Stimulated activated naive CD8-positive, alpha-beta T cell treated with anti-CD3 and anti-CD28 coated beads, Interleukin-15, amount 100 ng/mL, for 72 hours (primary cell): ENCODE measurements around the gene ASB6.
A peak's percentile ranks its signal among the peaks of the same experiment; 100 is the strongest.
"Not testable (repeated sequence)": the region's sequence is repeated elsewhere in the genome, so short reads cannot be mapped to it uniquely, and the experiment has no call there.

Experiments used
- ATAC-seq: fragments of 150-1000 bp; cut with Tn5 transposase; 2 replicates; pipeline ENCODE4 v1.10.0; 2021; ENCODE audit warnings: mild to moderate bottlenecking, moderate library complexity
- DNase-seq, 2 donors: peaks; one replicate each; pipeline ENCODE4 v3.0.0; 2021 to 2022
- H3K27ac Mint-ChIP-seq, 2 donors: one replicate each; pipeline ENCODE4 v1.8.0; 2022; ENCODE audit warnings: mild to moderate bottlenecking in 2 of 2, mixed read lengths in 2 of 2, moderate library complexity in 2 of 2
- H3K27me3 Mint-ChIP-seq: one replicate; pipeline ENCODE4 v1.8.0; 2022; ENCODE audit warnings: mixed read lengths
- H3K4me1 Mint-ChIP-seq: one replicate; pipeline ENCODE4 v1.8.0; 2022; ENCODE audit warnings: mild to moderate bottlenecking, mixed read lengths
- H3K4me3 Mint-ChIP-seq, 2 donors: one replicate each; pipeline ENCODE4 v1.8.0; 2022; ENCODE audit warnings: mild to moderate bottlenecking in 2 of 2, mixed read lengths in 2 of 2, moderate library complexity in 1 of 2
- H3K9me3 Mint-ChIP-seq, 2 donors: one replicate each; pipeline ENCODE4 v1.8.0; 2022; ENCODE audit warnings: mixed read lengths in 2 of 2

The ASB6 gene

DNA sequence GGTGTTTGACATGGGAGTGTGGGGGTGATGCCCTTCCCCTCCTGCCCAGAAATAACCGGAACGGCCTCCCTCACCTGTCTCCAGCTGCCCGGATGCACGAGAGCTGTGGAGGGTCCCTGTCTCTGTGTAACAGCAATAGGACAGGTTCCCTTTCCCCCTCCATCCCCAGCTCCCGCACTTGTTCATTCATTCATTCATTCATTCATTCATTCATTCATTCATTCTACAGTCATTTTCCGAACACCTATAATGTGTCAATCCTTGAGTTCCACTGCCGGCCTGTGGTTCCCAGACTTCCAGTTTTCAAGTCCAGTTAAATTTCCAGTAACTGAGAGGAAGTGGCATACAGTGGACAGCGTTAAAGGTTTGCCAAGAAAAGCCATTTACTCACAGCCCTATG, 30.8 kb upstream of the ASB6 start:
- Mint-ChIP-seq H3K27ac (no peak overlapping the region), H3K9me3 (no peaks in the 10 kb centered on the region), H3K27me3 (peaks cover 58% of the 10 kb centered on the region), H3K4me3 (no peak overlapping the region), H3K4me1 (peaks cover 13% of the 10 kb centered on the region)
- no peak for DNase-seq
- no peak for ATAC-seq

DNA sequence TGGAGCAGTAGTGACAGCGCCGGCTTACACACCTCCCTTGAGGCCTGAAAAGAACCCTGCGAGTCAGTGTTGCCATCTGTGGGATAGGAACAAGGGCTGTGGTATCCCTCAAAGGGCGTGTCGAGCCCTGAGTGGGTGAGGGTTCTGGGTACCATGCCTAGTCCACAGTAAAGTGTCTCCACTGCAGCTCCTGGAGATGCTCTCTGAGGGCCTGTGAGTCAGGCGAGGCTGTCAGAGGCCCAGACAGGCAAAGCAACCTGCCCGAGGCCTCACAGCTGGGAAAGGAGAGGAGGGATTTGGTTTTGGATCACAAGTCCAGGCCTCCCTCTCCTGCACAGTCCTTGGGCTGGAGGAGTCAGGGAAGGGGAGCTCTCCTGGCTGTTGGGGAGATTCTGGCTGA, 29.6 kb upstream of the ASB6 start:
- ATAC-seq (peak; percentile 63), DNase-seq (peak; percentile 15 to 24)
- peaks cover 58% of the 10 kb centered on the region for H3K27me3 Mint-ChIP-seq
- no peak overlapping the region for H3K27ac Mint-ChIP-seq
- H3K9me3 Mint-ChIP-seq, result no peaks in the 10 kb centered on the region
- H3K4me1 Mint-ChIP-seq, result peaks cover 13% of the 10 kb centered on the region
- H3K4me3 Mint-ChIP-seq, result no peak overlapping the region

- H3K27me3 Mint-ChIP-seq, result peaks cover 54% of the 10 kb centered on the region
Measured at GRCh38 chr9:129671065-129671464, 29.1 kb upstream of the ASB6 start.

DNA sequence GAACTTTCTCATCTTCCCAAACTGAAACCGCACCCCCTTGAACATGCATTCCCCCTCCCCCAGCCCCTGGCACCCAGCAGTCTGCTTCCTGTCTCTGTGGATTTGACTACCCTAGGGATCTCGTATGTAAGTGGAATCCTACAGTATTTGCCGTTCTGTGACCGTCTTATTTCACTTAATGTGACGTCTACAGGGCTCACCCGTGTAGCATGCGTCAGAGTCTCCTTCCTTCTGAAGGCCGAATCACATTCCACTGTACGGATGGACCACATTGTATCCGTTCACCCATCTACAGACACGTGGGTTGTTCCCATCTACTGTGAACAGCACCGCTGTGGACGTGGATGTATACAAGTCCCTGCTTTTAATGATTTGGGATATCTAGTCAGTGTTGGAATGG, 28.0 kb upstream of the ASB6 start:
- ATAC-seq (no peak), DNase-seq (no peak)
- Mint-ChIP-seq H3K4me1 (peaks cover 17% of the 10 kb centered on the region), H3K9me3 (no peaks in the 10 kb centered on the region), H3K4me3 (no peak overlapping the region), H3K27me3 (peaks cover 55% of the 10 kb centered on the region), H3K27ac (peak overlapping the region in 1 of 2 donors; percentile 89)

More at GRCh38 chr9:129671065-129671464, 29.1 kb upstream of the ASB6 start:
- H3K9me3 Mint-ChIP-seq, result no peaks in the 10 kb centered on the region
- ATAC-seq, result no peak
- DNase-seq, result no peak
- H3K4me3 Mint-ChIP-seq, result no peak overlapping the region
- no peak overlapping the region for H3K27ac Mint-ChIP-seq
- peaks cover 13% of the 10 kb centered on the region for H3K4me1 Mint-ChIP-seq

DNA sequence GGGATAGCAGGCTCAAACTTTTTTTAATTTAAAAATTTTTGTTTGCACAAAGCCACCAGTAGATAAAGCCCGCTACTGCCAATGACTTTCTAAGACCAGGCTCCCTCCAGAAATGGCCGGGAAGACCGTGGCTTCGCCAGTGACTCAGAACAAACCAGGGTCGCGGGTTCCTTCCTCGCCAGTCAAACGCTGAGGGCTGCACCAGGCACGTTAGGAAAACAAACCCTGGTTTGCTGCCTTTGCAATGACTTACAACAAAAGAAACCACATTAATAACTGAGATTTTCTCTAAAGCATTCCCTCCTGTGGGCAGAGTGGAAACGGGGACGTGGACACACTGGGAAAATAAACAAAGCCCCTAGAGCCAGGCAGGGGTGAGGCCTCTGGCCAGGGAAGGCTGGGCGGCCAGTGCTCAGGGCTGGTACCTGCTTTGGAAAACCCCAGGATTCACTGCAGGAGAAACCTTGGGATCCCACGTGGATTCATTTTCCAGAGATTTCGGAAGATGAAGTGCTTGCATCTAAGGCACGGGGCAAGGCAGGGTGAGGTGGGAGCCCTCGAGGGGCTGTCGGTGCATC, 27.3 kb upstream of the ASB6 start:
- Mint-ChIP-seq H3K27me3 (peaks cover 62% of the 10 kb centered on the region), H3K4me3 (no peak overlapping the region), H3K4me1 (peaks cover 23% of the 10 kb centered on the region), H3K9me3 (no peaks in the 10 kb centered on the region), H3K27ac (no peak overlapping the region)
- ATAC-seq (no peak), DNase-seq (no peak)

DNA sequence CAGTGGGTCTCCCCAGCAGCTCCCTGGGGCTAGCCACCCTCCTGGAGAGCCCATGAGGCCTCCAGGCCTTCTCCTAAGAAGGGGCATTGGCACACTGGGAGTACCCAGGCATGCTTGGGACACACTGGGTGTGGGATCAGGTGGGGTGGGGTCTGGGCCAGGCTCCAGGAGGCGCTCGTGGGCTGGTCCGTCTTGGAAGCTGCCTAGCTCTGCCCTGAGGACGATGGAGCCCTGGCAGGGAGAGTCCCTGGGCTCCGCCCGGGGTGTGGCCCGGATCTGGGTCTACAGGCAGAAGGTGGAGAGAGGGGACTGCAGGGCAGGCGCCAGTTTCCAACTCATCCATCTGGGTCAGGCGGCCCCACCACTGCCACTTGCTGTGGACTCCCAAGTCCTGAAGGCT, 25.9 kb upstream of the ASB6 start:
- no peaks in the 10 kb centered on the region for H3K9me3 Mint-ChIP-seq
- no peak overlapping the region for H3K4me3 Mint-ChIP-seq
- H3K27me3 Mint-ChIP-seq, result peaks cover 50% of the 10 kb centered on the region
- H3K4me1 Mint-ChIP-seq, result peaks cover 23% of the 10 kb centered on the region
- DNase-seq (no peak), ATAC-seq (no peak)
- no peak overlapping the region for H3K27ac Mint-ChIP-seq

GRCh38 chr9:129667378-129667777, 25.4 kb upstream of the ASB6 start:
- no peak for ATAC-seq
- no peak for DNase-seq
- peaks cover 46% of the 10 kb centered on the region for H3K27me3 Mint-ChIP-seq
- H3K4me1 Mint-ChIP-seq, result peaks cover 23% of the 10 kb centered on the region
- H3K4me3 Mint-ChIP-seq, result no peak overlapping the region
- no peaks in the 10 kb centered on the region for H3K9me3 Mint-ChIP-seq
- no peak overlapping the region for H3K27ac Mint-ChIP-seq

DNA sequence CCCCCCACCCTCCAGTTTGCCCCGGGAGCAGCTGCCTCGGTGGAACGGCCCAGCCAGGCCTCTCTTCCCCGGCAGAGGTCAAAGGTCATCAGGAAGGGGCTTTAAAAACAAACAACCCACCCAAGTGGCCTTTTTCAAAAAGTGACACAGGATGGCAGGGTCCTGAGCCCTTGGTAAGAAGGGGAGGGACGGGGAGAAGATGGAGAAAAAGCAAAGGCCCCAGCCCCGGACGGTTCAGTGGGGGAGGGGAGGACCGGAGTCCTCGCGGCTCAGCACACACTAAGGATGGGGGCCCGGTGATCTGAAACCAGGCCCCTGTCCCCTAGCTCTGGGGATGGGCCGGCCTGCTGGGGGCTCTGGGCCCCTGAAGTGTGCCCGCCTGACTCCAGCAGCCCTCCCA, 24.6 kb upstream of the ASB6 start:
- no peaks in the 10 kb centered on the region for H3K9me3 Mint-ChIP-seq
- peaks cover 19% of the 10 kb centered on the region for H3K4me1 Mint-ChIP-seq
- H3K4me3 Mint-ChIP-seq, result no peak overlapping the region
- peaks cover 46% of the 10 kb centered on the region for H3K27me3 Mint-ChIP-seq
- H3K27ac Mint-ChIP-seq, result no peak overlapping the region
- no peak for DNase-seq
- ATAC-seq, result no peak

DNA sequence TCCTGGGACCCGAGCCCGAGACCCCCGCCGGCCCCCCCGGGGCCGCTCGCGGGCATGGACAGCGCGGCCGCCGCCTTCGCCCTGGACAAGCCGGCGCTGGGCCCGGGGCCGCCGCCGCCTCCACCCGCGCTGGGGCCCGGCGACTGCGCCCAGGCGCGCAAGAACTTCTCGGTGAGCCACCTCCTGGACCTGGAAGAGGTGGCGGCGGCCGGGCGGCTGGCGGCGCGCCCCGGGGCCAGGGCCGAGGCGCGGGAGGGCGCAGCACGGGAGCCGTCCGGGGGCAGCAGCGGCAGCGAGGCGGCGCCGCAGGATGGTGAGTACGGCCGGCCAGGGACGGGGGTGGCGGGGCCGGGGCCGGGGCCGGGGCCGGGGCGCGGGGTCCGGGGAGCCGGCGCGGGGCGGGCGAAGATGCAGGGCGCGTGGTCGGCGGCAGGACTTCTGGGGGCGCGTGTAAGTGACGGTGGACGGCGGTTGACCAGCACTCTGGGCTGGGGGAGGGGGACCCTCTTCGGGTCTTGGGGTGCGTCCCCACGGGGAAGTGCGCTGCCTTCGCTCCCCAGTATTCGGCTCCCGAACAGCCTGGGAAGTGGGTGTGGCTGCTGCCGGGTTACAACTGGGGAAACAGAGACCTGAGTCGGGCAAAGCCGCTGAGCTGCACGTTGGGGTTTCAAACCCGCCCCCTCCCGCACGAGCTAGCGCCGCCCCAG, 24.0 kb upstream of the ASB6 start:
- Mint-ChIP-seq H3K9me3 (no peaks in the 10 kb centered on the region), H3K27me3 (peaks cover 49% of the 10 kb centered on the region), H3K4me1 (peaks cover 16% of the 10 kb centered on the region), H3K27ac (no peak overlapping the region), H3K4me3 (peak overlapping the region; percentile 39 to 61)
- DNase-seq, result no peak
- ATAC-seq, result peak; percentile 53

DNA sequence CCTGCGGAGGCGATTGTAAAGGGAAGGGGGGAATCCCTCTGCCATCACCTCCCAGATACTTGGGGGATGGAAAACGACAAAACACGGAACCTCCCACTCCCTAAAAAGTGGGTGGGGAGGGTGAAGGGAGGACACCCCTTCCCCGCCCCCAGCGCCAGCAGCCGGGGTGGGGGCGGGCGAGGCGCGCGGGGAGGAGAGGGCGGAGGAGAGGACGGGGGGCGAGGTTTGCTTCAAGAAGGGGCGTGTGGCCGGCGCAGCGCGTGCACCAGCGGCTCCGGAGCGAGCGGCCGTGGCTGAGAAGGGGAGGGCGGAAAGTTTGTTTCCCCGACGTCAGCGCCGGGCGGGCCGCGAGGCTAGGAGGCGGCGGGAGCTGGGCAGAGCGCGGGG, 23.4 kb upstream of the ASB6 start, which contains the start of gene PRRX2:
PRRX2 (plus strand) TSS at position 259 of the 387 bp plus-strand sequence. CDS start 221 bp downstream, outside the sequence.
- H3K4me3 Mint-ChIP-seq, result peak within 1 kb of the TSS; percentile 75 to 89
- ATAC-seq (peak; percentile 71), DNase-seq (peak; percentile 34 to 43)
- H3K27ac Mint-ChIP-seq, result peak within 1 kb of the TSS in 1 of 2 donors; percentile 27
- H3K4me1 Mint-ChIP-seq, result peaks cover 16% of the 10 kb centered on the region
- H3K9me3 Mint-ChIP-seq, result no peaks in the 10 kb centered on the region
- peaks cover 51% of the 10 kb centered on the region for H3K27me3 Mint-ChIP-seq

GRCh38 chr9:129664746-129665388, 22.9 kb upstream of the ASB6 start:
- H3K9me3 Mint-ChIP-seq, result no peaks in the 10 kb centered on the region
- H3K4me1 Mint-ChIP-seq, result peaks cover 16% of the 10 kb centered on the region
- DNase-seq, result peak in 1 of 2 donors; percentile 11
- peak; percentile 55 for ATAC-seq
- H3K27ac Mint-ChIP-seq, result peak overlapping the region in 1 of 2 donors; percentile 27
- peaks cover 48% of the 10 kb centered on the region for H3K27me3 Mint-ChIP-seq
- peak overlapping the region; percentile 75 to 89 for H3K4me3 Mint-ChIP-seq

GRCh38 chr9:129662239-129662638, 20.3 kb upstream of the ASB6 start:
- not testable (repeated sequence) for H3K4me1 Mint-ChIP-seq, DNase-seq, ATAC-seq, H3K9me3 Mint-ChIP-seq, H3K27ac Mint-ChIP-seq, H3K4me3 Mint-ChIP-seq
- peaks cover 22% of the 10 kb centered on the region for H3K27me3 Mint-ChIP-seq

- Mint-ChIP-seq H3K4me3 (no peak overlapping the region), H3K27ac (no peak overlapping the region), H3K9me3 (no peaks in the 10 kb centered on the region), H3K27me3 (peaks cover 17% of the 10 kb centered on the region), H3K4me1 (peaks cover 10% of the 10 kb centered on the region)
- ATAC-seq (no peak), DNase-seq (no peak)
Measured at GRCh38 chr9:129661029-129661428, 19.1 kb upstream of the ASB6 start.

DNA sequence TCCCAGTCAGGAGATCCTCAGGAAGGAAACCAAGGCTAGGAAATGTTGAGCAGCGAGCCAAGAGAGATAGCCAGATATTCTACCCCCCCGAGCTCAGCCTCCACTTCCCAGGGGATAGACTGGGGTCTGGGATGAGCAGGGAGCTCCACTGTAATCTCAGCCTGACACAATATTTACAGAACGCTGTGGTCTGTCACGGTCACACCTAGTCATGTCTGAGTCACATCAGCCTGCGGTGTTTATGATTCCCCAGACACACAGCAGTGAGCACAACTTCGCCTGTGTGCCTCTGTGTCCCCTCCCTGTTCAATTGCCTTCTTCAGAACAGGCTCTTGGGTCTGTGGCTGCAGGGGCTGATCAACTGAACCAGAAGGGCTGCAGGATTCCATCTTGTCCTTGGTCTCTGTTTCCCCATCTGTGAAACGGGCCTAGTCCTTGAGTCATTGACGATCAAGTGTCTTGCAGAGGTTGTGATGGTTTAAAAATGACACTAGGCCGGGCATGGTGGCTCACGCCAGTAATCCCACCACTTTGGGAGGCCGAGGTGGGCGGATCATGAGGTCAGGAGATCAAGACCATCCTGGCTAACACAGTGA, 14.9 kb upstream of the ASB6 start:
- Mint-ChIP-seq H3K27me3 (peaks cover 5% of the 10 kb centered on the region), H3K27ac (no peak overlapping the region), H3K4me3 (no peak overlapping the region), H3K9me3 (no peaks in the 10 kb centered on the region), H3K4me1 (no peaks in the 10 kb centered on the region)
- no peak for ATAC-seq
- DNase-seq, result no peak

DNA sequence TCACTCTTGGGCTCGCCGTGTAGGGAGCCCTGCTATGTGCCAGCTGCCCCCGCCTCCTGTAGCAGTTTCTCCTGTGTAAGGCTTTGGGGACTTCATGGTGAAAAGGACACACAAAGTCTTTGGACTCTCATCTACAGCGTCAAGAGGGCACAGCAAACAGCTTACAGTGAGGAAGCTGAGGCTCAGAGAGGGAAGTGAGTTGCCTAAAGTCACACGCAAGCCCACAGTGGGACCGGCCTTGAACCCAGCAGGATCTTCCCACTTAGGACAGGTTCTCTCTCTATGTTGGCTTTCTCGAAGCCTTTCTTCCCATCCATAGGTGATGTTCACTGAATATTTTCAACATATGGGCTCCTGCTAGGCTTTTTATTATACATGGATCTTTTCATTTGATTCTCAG, 13.7 kb upstream of the ASB6 start:
- no peak overlapping the region for H3K27ac Mint-ChIP-seq
- no peak for ATAC-seq
- no peak overlapping the region for H3K4me3 Mint-ChIP-seq
- H3K27me3 Mint-ChIP-seq, result no peaks in the 10 kb centered on the region
- no peaks in the 10 kb centered on the region for H3K4me1 Mint-ChIP-seq
- DNase-seq, result no peak
- no peaks in the 10 kb centered on the region for H3K9me3 Mint-ChIP-seq

GRCh38 chr9:129655154-129655553, 13.2 kb upstream of the ASB6 start:
- no peaks in the 10 kb centered on the region for H3K27me3 Mint-ChIP-seq
- no peak for ATAC-seq

More at GRCh38 chr9:129655154-129655553, 13.2 kb upstream of the ASB6 start:
- H3K4me3 Mint-ChIP-seq, result no peak overlapping the region
- H3K4me1 Mint-ChIP-seq, result peaks cover 3% of the 10 kb centered on the region
- no peak overlapping the region for H3K27ac Mint-ChIP-seq
- H3K9me3 Mint-ChIP-seq, result no peaks in the 10 kb centered on the region
- DNase-seq, result no peak
